SK-N-SH treated with all-trans-retinoic acid at 6 μM for 48 hours (cell line): ENCODE data around the gene ARRB1.

Source experiments
- PATZ1 ChIP-seq: fragments of 250-450 bp; sonication (Bioruptor Pico); IDR thresholded peaks from 2 replicates; pipeline ENCODE4 v1.8.0; 2020; ENCODE audit warnings: mild to moderate bottlenecking, moderate library complexity, borderline replicate concordance
- POU6F1 ChIP-seq: fragments of 250-450 bp; sonication (Bioruptor Pico); IDR thresholded peaks from 2 replicates; pipeline ENCODE4 v1.8.0; 2021; ENCODE audit warnings: low read depth, mild to moderate bottlenecking, moderate library complexity, borderline replicate concordance
- PPARA ChIP-seq: fragments of 250-450 bp; sonication (Bioruptor Pico); IDR thresholded peaks from 2 replicates; pipeline ENCODE4 v1.5.0; 2020; ENCODE audit warnings: mild to moderate bottlenecking, borderline replicate concordance
- RARB ChIP-seq: fragments of 250-450 bp; sonication (Bioruptor Pico); IDR thresholded peaks from 2 replicates; pipeline ENCODE4 v1.8.0; 2021; ENCODE audit warnings: mild to moderate bottlenecking, moderate library complexity
- TCF4 ChIP-seq: fragments of 250-450 bp; sonication (Bioruptor Pico); IDR thresholded peaks from 2 replicates; pipeline ENCODE4 v1.8.0; 2021; ENCODE audit warnings: mild to moderate bottlenecking, moderate library complexity, borderline replicate concordance
- TOX ChIP-seq: fragments of 250-450 bp; sonication (Bioruptor Pico); IDR thresholded peaks from 2 replicates; pipeline ENCODE4 v1.8.0; 2021; ENCODE audit warnings: mild to moderate bottlenecking, moderate library complexity, borderline replicate concordance
- ZC3H10 ChIP-seq: fragments of 250-450 bp; sonication (Bioruptor Pico); IDR thresholded peaks from 2 replicates; pipeline ENCODE4 v1.5.1; 2021; ENCODE audit warnings: mild to moderate bottlenecking, moderate library complexity
- ZFP30 ChIP-seq: fragments of 450-650 bp; formaldehyde crosslinking; IDR thresholded peaks from 2 replicates; pipeline ENCODE4 v1.5.0; 2022; ENCODE audit warnings: mild to moderate bottlenecking, moderate library complexity
- ZNF70 ChIP-seq: fragments of 450-650 bp; formaldehyde crosslinking; IDR thresholded peaks from 2 replicates; pipeline ENCODE4 v1.5.0; 2020; ENCODE audit warnings: mild to moderate bottlenecking, moderate library complexity
- ZNF8 ChIP-seq: fragments of 450-650 bp; formaldehyde crosslinking; IDR thresholded peaks from 2 replicates; pipeline ENCODE4 v1.5.0; 2020; ENCODE audit warnings: mild to moderate bottlenecking, moderate library complexity
- TF ChIP-seq, protein P1 (sequence below): fragments of 250-450 bp; sonication (Bioruptor Pico); IDR thresholded peaks from 2 replicates; pipeline ENCODE4 v1.5.1; 2020; ENCODE audit warnings: low read depth, mild to moderate bottlenecking, moderate library complexity

DNA sequence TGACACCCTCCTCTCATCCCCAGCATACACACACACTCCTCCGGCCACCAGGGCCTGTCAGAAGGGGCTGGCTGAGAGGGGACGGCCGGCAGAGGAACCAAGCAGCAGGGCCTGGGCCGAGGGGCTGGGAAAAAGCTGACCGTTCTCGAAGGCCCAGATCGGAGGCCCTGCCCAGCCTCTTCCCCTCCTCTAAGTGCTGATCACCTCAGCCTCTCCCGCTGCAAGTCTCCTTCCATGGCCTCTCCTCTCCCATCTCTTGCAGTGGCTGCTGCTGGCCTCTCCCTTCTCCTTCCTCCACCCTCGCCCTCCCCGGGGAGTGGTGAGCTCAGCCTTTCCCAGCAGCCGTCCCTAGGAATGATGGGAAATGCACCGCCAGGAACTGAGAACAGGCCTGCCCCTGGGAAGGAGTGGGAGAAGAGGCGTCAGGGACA, 39.6 kb downstream of the ARRB1 start:
- TF ChIP-seq POU6F1 (CRISPR knock-in tag) (no peak), ZNF70 (no peak), TOX (CRISPR knock-in tag) (no peak), ZNF8 (no peak), ZC3H10 (no peak), PATZ1 (CRISPR knock-in tag) (no peak), PPARA (CRISPR knock-in tag) (no peak), TCF4 (CRISPR knock-in tag) (no peak), RARB (no peak), ZFP30 (CRISPR knock-in tag) (no peak)
- TF ChIP-seq, protein P1, sequence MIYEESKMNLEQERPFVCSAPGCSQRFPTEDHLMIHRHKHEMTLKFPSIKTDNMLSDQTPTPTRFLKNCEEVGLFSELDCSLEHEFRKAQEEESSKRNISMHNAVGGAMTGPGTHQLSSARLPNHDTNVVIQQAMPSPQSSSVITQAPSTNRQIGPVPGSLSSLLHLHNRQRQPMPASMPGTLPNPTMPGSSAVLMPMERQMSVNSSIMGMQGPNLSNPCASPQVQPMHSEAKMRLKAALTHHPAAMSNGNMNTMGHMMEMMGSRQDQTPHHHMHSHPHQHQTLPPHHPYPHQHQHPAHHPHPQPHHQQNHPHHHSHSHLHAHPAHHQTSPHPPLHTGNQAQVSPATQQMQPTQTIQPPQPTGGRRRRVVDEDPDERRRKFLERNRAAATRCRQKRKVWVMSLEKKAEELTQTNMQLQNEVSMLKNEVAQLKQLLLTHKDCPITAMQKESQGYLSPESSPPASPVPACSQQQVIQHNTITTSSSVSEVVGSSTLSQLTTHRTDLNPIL: no peak
